Left cardiac atrium (tissue), 4 donors: ENCODE measurements around the gene CEP128. TPM values are rescaled to one million over a fixed set of nuclear protein-coding genes. Genes with fewer than 3 reads are reported as not detected.

ENCODE experiments used
- ATAC-seq, 2 donors: fragments of 200-7000 bp; cut with Tn5 transposase; one replicate each; pipeline ENCODE4 v1.9.1; 2020; ENCODE audit warnings: mild to moderate bottlenecking in 2 of 2, moderate library complexity in 2 of 2
- DNase-seq: peaks from one replicate; pipeline ENCODE4 v3.0.0-alpha.2; 2020
- intact Hi-C, 2 donors: fragments of 100-400 bp; cut with DNase I; formaldehyde crosslinking; loops; one replicate each; pipeline versions ENCODE4 v1.14.1 to v1.15.1; 2022 to 2023
- total RNA-seq, 2 donors: library from RNA; stranded (reverse); fragmentation: NEBNext Ultra II Directional; extraction: Animal tissue kit (Norgen Biotek cat#: 25700); gene quantifications; one replicate each; pipeline ENCODE4 v1.2.1, GENCODE V29; 2021
- donor health status: DM: no; HTN: yes; CAD: no.
- donor health status: DM: no; HTN: yes; CAD: no; lungs with severe emphysema.
- donor health status: DM: yes; HTN: yes; CAD: no.
- donor health status: Dilated cardiomyopathy.

Gene CEP128
- total RNA-seq, 2 donors from 2014 or later = 4.0 to 5.2 TPM

DNA sequence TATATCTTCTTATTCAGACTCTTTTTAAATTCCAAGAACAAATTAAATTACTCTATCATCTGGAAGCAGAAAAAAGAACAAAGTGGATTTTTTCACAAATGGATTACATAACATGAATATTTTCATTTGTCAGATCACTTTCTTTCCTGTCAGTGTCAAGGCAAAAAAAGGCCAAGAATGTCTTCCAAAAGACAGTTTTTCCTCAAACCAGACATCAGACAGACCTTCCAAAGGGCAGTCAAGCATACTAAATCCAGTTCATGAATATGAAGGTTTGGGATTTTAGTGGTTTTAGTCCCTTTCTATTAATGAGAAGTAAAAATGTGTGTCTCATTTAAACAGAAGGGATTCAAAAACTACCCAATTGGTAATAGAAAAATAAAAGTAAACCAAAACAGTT is 336.0 kb downstream of the CEP128 start:
- intact Hi-C loops = no loop called here
- no peak for ATAC-seq
- no peak for DNase-seq

DNA sequence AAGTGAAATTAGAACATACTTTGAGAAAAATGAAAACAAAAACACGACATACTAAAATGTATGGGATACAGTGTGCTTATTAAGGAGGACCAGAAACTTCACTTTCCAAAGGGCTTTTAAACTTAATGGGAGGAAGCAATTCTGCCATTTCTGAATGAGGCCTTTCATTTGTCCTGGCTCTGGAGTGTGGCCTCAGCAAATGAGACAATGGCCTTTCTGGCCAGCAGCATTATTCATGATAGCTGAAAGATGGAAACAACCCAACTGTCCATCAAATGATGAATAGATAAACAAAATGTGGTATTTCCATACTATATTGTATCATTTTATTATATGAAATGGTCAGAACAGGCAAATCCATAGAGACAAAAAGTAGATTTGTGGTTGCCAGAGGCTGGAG is 338.6 kb downstream of the CEP128 start:
- DNase-seq (no peak), ATAC-seq (no peak)
- intact Hi-C loops = no loop called here

DNA sequence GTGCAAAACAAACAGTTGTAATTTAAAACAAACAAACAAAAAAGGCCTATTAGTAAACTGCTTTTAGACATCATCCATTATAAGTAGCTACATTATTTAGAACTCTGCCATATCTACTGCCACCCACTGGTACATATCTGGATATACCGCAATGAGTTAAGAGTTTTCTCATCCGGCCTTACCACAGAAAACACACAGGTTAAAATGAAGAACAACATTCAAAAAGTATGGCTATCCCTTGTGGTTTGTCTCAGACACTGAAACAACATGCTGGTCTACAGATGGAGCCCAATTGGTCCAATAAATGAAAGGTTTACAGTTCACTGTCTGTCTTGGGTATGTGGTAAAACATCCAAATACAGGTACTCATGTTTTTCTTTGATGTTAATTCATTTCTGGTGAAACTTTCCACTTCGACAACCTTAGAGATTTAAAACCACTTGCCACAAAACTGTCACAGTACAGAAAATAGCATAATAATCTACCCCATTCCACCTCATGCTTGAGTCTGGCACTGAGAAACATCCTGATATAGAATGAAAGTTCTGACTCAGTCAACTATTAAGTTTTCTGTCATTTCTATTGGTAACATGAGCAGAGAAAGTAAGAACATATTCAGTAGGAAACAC is 354.3 kb downstream of the CEP128 start:
- ATAC-seq (no peak), DNase-seq (no peak)
- intact Hi-C loops = loop anchor here in 1 of 2 donors (5.0 kb wide), 1 partner anchor 530 kb away; no protein-coding TSS in a partner anchor

GRCh38 chr14:80586131-80586530 is 355.4 kb downstream of the CEP128 start:
- DNase-seq = no peak
- intact Hi-C loops = loop anchor here in 1 of 2 donors (5.0 kb wide), 1 partner anchor 529 kb away; no protein-coding TSS in a partner anchor
- no peak for ATAC-seq

DNA sequence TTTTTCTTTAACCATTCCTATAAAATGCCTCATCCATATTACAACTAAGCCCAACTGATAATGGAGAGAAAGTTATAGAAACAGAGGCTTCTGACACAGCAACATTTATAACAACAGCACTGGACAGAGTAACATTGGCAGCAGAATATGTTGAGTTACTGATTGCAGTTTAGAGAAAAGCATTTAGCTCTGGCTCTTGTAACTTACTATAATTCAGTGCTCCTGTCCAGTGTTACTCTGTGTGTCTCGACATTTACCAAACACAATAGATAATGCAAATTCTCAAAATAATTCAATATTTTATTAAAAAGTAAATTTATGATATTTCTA is 356.1 kb downstream of the CEP128 start:
- intact Hi-C loops = loop anchor here in 1 of 2 donors (5.0 kb wide), 1 partner anchor 528 kb away; no protein-coding TSS in a partner anchor
- no peak for ATAC-seq
- no peak for DNase-seq

GRCh38 chr14:80584744-80585505 is 356.6 kb downstream of the CEP128 start:
- DNase-seq = no peak
- no peak for ATAC-seq
- intact Hi-C loops = loop anchor here in 1 of 2 donors (5.0 kb wide), 1 partner anchor 528 kb away; no protein-coding TSS in a partner anchor

GRCh38 chr14:80577599-80577998 is 363.9 kb downstream of the CEP128 start:
- ATAC-seq (no peak), DNase-seq (no peak)
- intact Hi-C loops = no loop called here

DNA sequence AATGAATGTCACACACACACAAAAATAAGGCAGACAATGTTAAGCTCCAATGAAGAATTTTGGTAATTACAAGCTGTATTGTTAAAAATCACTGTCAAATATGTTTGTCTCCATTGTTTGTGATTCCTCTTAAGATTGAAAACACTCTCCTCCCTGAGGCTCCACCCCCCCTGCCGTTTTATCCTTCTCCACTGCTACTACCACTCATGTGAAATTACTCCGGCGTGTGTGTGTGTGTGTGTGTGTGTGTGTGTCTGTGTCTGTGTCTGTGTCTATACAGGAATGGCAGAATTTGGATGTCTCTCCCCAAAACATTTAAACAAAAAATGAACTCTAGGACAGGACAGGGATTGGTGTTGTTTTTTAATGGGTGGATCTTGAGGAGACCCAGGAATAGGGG is 365.1 kb downstream of the CEP128 start:
- intact Hi-C loops = no loop called here
- DNase-seq (no peak), ATAC-seq (no peak)

DNA sequence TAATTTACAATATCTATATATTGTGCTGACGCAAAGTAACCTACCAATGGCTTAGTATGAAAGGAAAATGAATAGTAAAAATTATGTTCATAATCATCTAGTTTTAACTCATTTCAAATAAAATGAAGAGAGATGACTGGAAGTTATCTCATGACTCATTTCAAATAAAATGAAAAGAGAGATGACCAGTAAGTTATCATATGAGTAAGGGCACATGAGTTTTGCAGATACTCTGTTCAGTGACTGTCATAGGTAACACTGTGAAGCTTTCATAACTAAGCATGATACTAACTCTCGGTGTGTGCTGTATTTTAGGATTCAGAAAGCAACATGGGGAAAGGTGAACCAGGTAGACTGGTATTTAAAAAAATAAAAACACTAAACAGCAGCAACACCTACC is 365.8 kb downstream of the CEP128 start:
- intact Hi-C loops = no loop called here
- ATAC-seq (no peak), DNase-seq (no peak)

DNA sequence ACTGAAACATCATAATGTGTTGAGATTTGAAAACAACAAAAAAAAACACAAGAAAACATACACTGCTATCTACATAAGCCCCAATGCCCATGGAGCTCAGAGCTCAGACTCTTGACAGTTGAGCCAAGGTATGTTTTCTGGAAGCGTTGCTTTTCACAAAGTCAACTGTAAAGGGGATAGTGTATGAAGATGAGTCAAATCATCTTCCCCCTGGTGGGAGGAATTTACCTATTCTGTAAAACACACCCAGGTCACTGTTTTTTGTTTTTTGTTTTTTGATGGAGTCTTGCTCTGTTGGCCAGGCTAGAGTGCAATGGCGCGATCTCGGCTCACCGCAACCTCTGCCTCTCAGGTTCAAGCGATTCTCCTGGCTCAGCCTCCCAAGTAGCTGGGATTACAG is 368.9 kb downstream of the CEP128 start:
- no peak for DNase-seq
- no peak for ATAC-seq
- intact Hi-C loops = no loop called here

DNA sequence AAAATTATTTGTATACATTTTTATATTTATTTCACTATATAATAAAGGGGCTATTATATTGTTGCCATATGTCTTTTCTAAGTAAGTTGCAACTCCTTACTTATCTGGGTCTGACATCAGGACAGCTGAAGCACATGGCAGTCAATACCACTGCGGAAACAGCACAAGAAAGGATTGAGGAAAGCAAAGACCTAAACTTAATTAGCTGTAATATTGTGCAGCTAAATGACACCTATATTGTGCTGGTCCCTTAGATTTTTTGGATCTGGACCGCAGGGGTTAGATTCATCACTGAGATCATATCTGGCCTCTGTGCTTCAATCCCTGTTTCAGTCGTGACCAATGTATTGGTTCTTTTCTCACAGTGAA is 370.6 kb downstream of the CEP128 start:
- ATAC-seq (no peak), DNase-seq (no peak)

DNA sequence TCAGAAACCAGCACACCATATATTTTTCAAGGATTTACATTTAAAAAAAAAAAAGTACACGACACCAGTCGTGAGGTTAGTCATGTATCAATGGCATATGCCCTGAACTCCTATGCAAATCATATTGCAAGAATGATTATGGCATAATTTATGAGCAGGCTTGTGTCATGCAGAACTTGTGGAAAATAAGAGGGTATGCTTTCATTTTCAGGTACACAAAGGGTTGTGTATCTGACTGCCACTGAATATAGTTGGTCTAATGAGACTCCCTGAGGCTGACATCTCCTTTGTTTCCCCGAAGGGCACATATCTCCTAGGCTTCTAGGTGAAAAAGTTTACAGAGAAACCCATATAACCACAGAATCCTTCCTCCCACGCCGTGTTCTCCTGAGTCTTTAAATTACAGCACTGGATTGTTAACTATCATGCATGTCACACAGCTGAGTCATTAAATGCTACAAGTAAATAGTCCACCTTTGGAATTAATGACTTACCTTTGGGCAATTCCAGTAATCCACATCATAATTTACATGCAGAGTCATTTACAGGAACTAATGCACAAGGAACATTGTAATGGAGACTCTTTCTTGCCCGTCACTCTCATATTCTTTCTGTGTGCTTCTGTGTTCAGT is 373.5 kb downstream of the CEP128 start:
- ATAC-seq = no peak
- intact Hi-C loops = no loop called here
- DNase-seq = no peak

More for the DNA sequence above, 370.6 kb downstream of the CEP128 start:
- intact Hi-C loops = no loop called here

GRCh38 chr14:80565001-80565400 is 376.5 kb downstream of the CEP128 start:
- ATAC-seq (no peak), DNase-seq (no peak)
- intact Hi-C loops = no loop called here

DNA sequence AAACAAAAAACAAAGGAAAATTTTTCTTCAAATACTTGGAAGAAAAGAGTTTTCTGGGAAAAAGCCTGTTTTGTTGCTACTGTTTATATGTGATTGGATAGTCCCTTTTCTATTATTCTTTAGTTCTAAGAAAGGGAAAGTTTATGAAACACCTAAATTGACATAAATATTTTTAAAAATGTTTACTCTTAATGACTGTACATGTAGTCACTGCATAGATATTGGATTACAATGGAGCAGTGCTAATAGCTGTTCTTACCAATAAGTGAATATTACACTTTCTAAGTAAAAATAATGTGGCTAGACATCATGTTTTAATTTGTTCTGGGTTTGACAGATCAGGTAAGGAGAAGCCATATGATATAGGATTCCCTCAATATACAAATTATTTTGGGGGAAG is 377.5 kb downstream of the CEP128 start:
- intact Hi-C loops = no loop called here
- no peak for ATAC-seq
- no peak for DNase-seq

- ATAC-seq = no peak
- intact Hi-C loops = no loop called here
- no peak for DNase-seq
These were observed 380.5 kb downstream of the CEP128 start for GRCh38 chr14:80560800-80561657.

DNA sequence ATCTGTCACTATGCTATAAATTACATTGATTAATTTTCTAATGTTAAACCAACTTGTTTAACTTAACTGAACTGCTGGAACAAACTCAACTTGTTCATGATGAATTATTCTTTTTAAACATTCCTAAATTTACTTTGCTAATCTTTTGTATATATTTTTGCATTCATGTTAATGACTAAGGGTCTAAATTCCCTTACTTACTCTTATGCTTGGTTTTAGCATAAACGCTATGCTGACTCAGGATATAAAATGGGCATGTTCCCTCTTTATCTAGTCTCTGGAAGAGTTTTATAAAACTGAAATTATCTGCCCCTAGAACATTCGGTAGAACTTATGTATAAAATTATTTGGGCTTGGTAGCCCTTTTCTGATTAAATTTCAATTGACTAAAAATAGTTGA is 387.4 kb downstream of the CEP128 start:
- DNase-seq = no peak
- no peak for ATAC-seq
- intact Hi-C loops = no loop called here

DNA sequence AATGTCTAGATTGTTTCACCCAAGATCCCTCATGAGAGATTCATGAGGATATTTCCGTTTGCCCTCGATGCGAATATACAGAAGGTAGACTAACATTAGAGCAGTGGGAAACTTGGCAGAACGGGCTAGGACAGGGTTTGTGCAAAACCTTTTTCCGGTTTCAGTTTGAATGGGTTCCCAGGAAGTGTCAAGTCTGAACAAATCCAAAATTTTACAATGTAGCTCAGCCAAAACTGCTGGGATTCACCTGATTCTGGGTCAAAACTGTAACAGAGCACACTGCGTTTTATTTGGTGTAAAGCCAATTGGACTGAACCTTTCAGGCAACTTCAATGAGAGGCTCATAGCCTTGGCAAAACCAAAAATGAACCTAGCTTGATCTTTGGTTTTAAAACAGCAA is 392.4 kb downstream of the CEP128 start:
- no peak for DNase-seq
- no peak for ATAC-seq
- intact Hi-C loops = no loop called here

- DNase-seq (no peak), ATAC-seq (no peak)
- intact Hi-C loops = no loop called here
These were observed 395.3 kb downstream of the CEP128 start for GRCh38 chr14:80545935-80546854.

DNA sequence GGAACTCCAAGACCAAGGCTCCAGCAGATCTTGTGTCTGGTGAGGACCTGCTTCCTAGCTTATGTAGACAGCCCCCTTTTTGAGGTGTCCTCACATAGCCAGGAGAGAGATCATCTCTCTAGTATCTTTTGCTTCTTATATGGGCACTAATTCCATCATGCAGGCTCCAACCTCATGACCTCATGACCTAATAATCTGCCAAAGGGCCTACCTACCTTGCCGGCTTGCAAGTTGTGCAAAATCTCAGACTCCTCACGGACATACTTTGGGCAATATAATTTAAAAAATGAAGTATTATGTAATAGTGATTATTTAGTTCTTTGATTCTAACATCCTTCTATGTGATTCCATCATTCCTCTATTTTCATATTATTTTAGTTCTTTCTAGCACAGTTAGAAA is 397.2 kb downstream of the CEP128 start:
- DNase-seq (no peak), ATAC-seq (no peak)
- intact Hi-C loops = no loop called here
